GM12801 (cell line): Measurements from ENCODE around the gene HNRNPUL2.

Experiments
- CTCF ChIP-seq: IDR thresholded peaks from one replicate; pipeline ENCODE4 v1.5.1; 2011; ENCODE audit warnings: control low read depth; ENCODE audit not compliant: insufficient read length; ENCODE audit errors: extremely low read depth

Gene HNRNPUL2

GRCh38 chr11:62665599-62666258, 61.5 kb downstream of the HNRNPUL2 start:
- TF ChIP-seq CTCF: no peak

- no peak for TF ChIP-seq CTCF
Observed at GRCh38 chr11:62665075-62665598, 62.1 kb downstream of the HNRNPUL2 start, which contains the start of the genes C11orf98 and CSKMT. C11orf98 (minus strand) TSS chr11:62665210; CDS start chr11:62665169, 41 bp downstream. CSKMT (plus strand) TSS chr11:62665312; CDS start chr11:62665880, 568 bp downstream.

- TF ChIP-seq CTCF: no peak
Observed at GRCh38 chr11:62664405-62665074, 62.7 kb downstream of the HNRNPUL2 start.
